Stimulated activated CD8-positive, alpha-beta memory T cell treated with anti-CD3 and anti-CD28 coated beads, Interleukin-15, amount 100 ng/mL, for 48 hours (primary cell): Measurements from ENCODE around the gene CD2AP.
"Not testable (repeated sequence)": the region's sequence is repeated elsewhere in the genome, so short reads cannot be mapped to it uniquely, and the experiment has no call there.

Experiments used
- DNase-seq, 2 donors: peaks; one replicate each; pipeline ENCODE4 v3.0.0-alpha.2; 2020; ENCODE audit warnings: low read depth in 2 of 2

The CD2AP gene

GRCh38 chr6:47566602-47567001 is 89.0 kb downstream of the CD2AP start:
- not testable (repeated sequence) for DNase-seq

GRCh38 chr6:47567586-47567985 is 90.0 kb downstream of the CD2AP start:
- DNase-seq = no peak

- no peak for DNase-seq
Measured at GRCh38 chr6:47571488-47571887, 93.9 kb downstream of the CD2AP start.

DNA sequence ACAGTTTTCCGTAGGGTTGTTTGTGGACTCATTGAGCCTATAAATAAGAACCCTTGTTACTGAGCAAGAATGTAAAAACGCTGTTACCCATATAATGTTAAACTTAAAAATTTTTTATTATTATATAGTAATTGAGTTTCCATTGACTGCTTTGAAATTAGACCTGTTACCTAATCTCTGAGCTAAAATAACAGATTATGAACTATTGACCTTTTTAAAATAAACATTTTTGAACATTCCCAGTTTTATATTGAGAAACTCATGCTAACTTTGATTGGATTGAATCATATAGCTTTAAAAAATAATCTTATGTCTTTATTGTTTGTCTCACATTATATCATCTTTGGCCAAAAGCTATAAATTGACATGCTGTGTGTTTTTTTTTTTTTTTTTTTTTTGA is 95.5 kb downstream of the CD2AP start:
- no peak for DNase-seq

GRCh38 chr6:47574789-47575188 is 97.2 kb downstream of the CD2AP start:
- no peak for DNase-seq

- DNase-seq = no peak
Measured at GRCh38 chr6:47579040-47579439, 101.5 kb downstream of the CD2AP start.

GRCh38 chr6:47581591-47581990 is 104.0 kb downstream of the CD2AP start:
- DNase-seq = no peak

DNA sequence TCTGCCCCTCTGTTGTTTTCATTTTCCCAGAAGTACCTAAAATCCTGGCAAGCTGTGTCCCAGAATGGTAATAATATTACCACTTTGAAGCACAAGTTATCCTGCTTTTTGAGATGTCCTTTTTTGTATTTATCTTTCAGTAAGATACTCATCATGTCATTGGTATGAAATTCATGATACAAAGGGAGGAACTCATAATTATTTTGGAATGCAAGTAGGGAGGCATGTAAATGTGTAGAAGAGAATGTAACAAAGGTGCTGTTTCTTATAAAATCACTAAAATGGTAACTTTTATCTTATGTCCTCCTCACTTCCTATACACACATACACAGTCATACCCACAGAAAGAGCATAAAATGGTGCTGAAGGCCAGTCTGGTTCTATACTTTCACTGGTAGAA is 109.9 kb downstream of the CD2AP start:
- DNase-seq = no peak

GRCh38 chr6:47592131-47592840 is 114.7 kb downstream of the CD2AP start:
- DNase-seq = no peak

GRCh38 chr6:47593979-47594378 is 116.4 kb downstream of the CD2AP start:
- no peak for DNase-seq

GRCh38 chr6:47595785-47596184 is 118.2 kb downstream of the CD2AP start:
- DNase-seq = no peak

GRCh38 chr6:47598367-47598766 is 120.8 kb downstream of the CD2AP start:
- DNase-seq = no peak

DNA sequence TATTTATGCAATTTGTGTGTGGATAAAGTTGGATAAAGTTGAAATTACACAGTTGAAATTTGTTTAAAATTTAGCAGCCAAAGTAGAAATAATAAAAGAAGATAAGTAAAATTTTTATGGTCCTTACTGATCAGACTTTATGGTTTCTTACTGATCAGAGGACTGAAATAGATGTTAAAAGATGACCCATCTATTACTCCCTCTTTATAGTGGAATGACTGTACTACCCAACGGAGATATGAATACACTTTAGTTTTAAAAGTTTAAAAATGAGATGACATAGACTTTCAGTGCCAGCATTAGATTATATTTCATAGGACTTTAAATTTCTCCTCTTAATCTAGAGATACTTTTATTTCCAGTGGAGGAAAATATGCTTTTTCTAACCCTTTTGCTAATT is 121.9 kb downstream of the CD2AP start:
- no peak for DNase-seq

- no peak for DNase-seq
Measured at GRCh38 chr6:47603227-47603626, 125.6 kb downstream of the CD2AP start.

DNA sequence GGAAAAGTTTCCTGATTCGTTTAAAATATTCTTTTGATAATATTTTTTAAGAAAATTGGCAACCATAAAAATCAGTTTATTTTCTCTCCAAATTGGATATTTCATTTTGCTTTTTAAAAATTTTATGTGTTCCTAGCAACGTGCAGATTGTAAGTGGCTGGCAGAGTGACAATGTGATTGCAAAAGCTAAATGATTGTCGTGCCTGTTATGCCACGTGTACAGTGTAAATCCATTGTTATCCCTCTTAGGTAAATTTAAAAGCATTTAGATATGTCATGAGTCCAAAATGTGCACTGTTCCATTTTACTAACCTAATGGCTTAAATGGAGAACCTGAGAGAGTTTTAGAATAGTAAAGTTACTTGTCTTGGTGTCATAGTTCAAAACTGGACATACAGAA is 126.4 kb downstream of the CD2AP start:
- DNase-seq = no peak

DNA sequence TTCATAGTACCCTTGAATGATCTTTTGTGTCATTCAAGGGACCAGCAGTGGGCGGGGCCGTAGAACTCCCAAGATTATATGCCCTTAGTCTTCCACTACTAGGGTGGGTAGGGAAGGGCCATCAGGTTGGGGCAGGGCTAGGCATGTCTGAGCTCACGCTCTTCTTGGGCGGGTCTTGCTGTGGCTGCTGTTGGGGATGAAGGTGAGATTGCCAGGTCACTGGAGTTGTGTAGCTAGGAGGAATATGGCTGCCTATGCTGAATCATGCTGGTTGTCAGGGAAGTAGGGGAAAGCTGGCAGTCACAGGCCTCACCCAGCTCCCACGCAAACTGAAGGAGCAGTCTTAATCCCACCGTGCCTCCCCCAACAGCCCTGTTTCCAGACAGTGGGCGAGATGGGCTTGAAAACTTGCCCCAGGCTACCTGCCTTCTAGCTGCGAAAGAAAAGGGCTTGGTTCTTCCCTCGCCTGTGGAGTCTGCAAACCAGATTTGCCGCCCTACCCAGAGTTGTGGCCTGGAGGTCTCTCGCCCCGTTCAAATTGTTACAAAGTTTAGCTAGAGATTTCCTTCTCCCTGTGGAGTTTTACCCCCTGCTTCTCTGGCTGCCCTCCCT is 144.4 kb downstream of the CD2AP start:
- no peak for DNase-seq

GRCh38 chr6:47626782-47627181 is 149.2 kb downstream of the CD2AP start:
- no peak for DNase-seq

- no peak for DNase-seq
Measured at GRCh38 chr6:47628448-47629272, 151.1 kb downstream of the CD2AP start.

DNA sequence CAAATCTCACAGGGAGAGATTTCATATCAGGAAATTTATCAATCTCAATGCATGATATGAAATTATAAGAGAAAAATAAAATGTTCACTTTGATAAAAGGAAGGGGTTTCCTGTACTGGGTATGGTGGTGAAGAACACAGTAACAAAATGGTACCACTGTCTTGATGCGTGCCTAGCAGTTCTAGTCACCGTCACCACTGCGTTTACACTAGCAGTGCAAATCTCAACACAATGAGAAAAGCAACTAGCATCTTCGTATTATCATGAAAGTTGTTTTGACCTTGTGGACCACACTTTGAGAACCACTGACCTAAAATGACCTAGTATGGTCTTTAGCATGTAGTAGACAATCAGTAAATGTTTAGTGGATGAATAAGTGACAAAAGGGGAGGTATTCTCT is 152.4 kb downstream of the CD2AP start:
- no peak for DNase-seq

- no peak for DNase-seq
Measured at GRCh38 chr6:47630587-47630986, 153.0 kb downstream of the CD2AP start.

GRCh38 chr6:47631269-47631772 is 153.7 kb downstream of the CD2AP start:
- DNase-seq = no peak

GRCh38 chr6:47631797-47632196 is 154.2 kb downstream of the CD2AP start:
- no peak for DNase-seq

- DNase-seq = no peak
Measured at GRCh38 chr6:47633141-47633540, 155.6 kb downstream of the CD2AP start.
